ENCODE results near the gene FTO.

FTO gene

GRCh38 chr16:53908731-53909130 lies 204.8 kb downstream of the FTO start:
- no peak for DNase-seq

GRCh38 chr16:53910990-53911389 lies 207.0 kb downstream of the FTO start:
- DNase-seq = no peak

DNA sequence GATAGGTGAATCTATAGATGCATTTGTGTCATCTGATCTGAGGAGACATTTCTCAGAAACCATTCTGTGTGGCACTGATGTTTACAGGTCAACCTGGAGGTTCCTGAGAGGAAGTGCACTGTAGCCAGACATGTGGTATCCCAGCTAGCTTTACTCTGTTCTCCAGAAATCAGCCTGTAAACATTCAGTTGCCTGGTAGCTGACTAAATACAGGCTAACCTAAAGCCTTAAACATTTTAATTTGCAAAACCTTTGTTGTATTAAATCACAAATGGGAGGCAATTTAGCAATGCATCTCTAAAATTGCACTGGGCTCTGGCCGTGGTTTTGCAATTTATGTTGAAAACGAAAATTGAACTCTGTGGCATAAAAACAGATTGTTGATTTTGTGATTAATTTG lies 207.6 kb downstream of the FTO start:
- DNase-seq = no peak

GRCh38 chr16:53912155-53912554 lies 208.2 kb downstream of the FTO start:
- DNase-seq = no peak

DNA sequence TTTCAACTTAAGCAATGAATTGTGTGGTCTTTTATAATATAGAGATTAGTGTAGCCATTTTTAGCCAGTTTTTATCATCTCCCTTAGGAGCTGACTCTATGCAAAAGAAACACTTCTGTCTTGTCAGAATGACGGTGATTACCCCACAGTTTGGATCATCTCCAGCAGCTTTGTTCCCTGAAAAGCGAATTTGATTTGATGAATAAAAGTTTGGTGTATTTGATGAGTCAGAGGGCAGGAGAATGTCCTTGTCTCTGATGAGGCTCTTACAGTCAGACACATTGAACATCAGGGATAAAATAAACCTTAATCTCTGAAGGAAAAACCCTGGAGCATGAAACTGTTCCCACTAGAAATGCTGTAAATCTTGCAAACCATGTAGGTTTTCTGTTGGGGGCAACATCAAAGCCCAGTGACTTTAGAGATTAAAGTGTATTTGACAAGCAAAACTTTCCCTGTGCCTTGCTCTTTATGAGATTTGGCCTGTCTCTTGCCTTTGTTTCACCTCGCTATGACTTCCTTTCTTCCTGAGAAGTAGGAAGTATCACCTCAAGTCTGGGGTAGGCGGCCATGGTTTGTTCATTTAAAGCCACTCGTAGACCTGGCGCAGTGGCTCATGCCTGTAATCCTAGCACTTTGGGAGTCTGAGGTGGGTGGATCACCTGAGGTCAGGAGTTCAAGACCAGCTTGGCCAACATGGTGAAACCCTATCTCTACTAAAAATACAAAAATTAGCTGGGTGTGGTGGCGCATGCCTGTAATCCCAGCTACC lies 209.3 kb downstream of the FTO start:
- no peak for DNase-seq

DNA sequence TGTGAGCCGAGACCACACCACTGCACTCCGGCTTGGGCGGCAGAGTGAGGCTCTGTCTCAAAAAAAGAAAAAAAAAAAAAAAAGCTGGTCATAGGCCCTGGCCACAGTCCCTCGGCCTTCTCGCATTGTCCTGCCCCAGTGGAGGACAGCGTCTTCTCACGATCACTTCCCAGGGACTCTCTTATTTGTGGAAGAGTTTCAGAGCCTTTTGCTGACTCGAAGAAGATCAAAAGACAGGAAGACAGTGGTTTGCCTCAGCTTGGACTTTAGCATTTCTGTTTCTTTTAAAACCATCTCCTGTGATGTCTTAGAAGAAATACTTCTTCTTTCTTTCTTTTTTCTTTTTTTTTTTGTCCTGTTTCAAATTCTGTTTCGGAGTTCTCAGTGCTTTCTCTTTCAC lies 210.0 kb downstream of the FTO start:
- no peak for DNase-seq

- no peak for DNase-seq
Observed at GRCh38 chr16:53914736-53915135, 210.8 kb downstream of the FTO start.

DNA sequence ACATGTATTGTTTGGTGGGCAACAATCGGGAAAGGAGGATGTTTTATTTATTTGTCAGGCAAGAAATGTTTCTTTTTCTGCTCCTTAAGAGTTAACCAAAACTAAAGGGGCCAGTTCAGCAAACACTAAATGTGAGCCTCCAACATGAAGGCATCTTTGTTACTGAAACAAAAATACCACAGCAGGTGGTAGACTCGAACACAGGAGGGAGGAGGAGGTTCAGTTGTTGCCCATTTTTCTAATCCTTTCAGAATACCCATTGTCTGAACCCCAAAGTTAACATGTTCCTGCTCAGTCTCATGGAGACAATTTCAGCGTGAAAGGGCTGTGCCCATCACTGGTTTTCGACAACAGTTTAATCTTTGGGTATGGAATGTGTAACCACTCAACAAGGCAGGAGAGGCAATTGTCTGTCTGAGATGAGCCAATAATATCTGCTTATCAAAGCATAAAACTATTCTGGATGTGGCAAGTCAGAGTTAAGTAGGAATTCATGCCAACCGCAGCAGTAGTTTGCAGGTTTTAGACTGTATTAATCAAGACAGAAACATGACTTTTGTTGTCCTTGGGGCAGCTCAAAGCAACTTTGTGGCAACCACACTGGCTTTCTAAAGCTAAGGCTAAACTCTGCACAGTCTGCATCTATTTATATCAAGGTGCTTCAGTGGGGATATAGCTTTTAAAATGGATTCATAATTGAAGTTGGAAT lies 211.7 kb downstream of the FTO start:
- no peak for DNase-seq

- DNase-seq = no peak
Observed at GRCh38 chr16:53920988-53921387, 217.0 kb downstream of the FTO start.

DNA sequence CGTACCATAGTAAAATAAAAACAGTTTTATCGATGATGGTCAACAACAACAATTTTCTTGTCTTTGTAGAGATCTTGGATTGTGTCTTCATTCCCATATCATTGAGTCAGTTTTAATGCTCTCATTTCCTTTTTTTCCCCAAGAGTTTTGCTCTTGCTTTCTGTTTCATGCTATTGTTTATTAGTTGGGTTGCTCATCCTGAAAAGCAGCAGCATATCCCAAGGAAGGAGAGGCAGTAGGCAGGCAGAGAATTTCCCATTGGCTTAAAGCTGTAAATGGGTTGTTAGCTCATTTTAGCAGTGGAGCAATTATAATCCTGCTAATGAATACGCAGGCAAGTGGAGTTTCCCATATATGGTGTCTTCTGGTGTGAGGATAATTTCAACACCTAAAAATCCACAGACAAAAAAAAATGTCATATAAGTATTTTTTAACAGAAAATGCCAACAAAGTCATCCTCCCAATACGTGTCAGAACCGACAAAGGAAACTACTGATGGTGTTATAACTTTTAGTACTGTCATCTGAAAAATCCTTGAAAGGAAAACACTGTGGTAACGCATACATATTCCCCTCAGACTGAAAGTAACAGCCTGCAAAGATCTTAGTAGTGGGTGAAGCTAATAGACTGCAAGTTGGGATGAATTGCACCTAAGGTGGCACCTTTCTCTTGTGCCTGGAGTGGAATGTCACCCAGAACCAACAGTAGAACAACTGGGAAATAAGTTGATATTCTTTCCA lies 218.3 kb downstream of the FTO start:
- DNase-seq = no peak

DNA sequence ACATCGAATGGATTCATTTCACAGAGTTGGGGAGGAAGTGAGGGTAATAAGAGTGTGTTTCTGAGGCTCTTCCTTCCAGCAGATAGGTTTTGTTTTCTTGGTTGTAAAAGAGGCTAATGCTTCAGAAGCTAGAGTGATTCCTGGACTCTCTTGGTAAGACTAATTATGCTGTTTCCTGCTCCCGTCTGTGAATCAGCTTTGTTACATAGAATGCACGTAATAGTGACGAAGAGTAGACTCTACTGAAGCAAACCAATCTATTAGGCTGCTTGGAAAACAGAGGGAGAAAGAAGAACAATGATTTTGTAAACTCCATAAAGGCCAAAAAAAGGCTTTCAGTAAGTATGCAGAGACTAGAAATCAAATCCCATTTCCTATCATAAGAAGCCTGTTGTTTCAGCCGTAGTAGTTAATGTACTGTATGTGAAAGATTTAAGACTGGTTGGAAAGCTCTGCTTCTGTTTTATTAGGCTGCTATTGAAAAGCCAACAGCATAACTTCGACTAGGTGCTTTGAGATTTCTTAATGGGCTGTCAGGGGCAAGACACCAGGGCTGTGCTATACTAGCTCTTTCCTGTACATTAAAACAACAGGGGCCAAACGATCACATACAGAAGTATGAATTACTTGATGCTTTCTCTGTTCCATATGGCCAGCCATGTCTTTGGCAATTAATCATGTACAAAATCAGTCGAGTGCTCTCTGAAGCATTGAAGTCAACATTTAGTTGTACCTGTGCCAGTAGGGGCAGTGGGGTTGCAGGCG lies 219.0 kb downstream of the FTO start:
- peak; percentile 45 to 67 for DNase-seq

DNA sequence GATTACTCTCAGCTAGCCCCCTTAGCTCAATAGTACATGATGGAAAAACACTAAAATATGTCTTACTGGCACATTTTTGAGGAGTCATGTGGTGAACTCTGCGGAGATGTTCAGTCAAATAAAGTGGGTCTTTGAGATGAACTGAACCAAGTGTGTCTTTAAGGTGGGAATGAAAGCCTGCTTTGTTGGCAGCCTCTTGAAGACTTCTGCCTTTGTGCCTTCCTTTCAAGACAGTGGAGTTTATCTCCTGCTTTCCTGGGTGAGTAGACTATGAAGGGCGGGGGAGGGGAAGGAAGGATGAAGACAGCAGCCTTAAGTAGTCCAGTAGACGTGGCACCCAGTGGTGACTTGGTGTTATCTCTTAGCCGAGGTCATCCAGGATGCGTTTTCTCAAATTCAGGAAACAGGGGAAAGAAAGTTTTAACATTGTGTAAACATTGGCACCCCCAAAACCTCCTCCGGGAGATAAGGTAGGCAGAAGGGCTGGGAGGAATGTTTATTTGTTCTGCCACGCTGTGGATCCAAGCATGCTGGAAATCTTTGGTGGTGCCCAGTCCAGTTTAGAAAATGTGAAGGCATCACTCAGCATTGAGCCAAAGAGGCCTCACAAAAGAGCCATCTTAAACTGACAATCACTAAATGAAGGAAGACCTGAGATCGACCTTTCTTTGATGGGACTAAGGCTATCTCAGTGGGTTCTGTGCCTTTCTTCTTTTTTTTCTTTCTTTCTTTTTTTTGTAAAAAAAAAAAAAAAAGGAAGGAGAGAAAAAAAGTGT lies 220.6 kb downstream of the FTO start:
- no peak for DNase-seq

- DNase-seq = no peak
Observed at GRCh38 chr16:53925107-53925410, 221.1 kb downstream of the FTO start.

DNA sequence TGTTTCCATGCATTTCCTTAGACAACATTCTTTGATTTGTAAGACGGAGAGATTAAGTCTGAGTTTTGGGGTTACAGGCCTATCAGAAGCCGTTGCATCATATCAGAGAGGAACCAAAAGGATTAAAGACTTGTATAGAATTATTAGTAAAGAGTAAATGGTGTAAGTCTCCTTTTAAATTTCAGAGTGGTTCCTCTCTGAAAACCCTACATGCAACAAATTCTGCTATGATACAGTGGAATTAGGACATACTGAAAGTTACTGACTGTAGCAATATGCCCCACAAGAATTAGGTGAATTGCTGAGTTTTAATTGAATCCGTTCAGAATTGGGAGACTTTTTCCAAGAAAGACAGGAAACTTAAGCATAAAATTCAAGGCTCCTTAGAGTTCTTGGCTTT lies 221.6 kb downstream of the FTO start:
- no peak for DNase-seq

GRCh38 chr16:53926209-53926608 lies 222.3 kb downstream of the FTO start:
- no peak for DNase-seq

DNA sequence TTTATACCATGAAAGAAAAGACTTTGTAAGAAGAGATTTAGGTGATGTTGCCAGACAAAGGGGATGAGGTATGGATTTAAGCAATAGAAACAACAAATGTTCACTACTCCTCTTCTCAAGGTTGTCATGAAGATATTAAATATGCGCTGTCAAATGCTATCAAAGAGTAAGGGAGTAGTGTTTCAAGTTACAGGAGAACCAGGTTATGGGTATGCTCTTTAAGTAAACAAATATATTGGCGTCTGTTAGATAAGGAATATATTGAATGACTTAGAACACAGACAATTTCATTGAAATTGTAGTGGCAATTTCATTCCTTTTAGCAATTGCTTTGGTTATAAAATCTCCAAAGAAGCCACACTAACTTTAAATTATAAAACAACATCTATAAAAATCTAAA lies 229.0 kb downstream of the FTO start:
- no peak for DNase-seq

GRCh38 chr16:53933407-53933806 lies 229.5 kb downstream of the FTO start:
- DNase-seq = no peak

DNA sequence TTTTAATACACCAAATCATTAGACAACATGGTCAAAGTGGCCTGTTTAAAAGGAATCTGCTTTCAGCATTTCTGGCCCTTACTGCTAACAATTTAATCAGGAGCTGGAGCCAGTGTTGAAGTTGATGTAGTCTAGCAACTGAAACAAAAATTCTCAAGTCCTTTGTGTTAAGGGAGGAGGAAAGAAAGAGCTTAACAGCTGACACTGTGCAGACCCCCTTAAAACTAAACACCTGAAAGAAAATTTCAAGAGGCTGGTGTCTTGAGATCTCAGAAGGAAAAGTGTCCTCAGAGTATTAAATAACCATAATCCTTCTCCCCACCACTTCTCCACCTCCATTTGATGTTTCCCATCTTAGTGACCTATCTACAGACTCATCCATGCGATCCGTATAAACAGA lies 232.1 kb downstream of the FTO start:
- no peak for DNase-seq

DNA sequence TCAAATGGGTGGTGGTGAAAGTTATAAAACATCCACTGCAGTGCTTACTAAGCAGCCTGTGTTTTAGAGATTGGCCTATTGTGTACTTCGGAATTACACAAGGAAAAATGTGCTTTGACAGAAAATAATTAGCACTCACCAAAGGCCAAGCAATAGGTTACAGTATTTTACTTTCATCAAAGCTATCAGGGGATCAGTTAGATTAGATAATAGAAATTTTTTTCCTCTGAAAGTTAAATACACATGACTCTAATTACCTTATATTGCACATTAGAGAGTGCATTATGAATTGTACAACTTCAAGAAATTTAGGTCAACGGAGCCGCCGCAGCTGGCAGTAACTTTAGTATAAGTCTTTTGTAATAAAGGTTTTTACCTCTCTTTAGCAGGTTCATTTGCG lies 232.6 kb downstream of the FTO start:
- no peak for DNase-seq

DNA sequence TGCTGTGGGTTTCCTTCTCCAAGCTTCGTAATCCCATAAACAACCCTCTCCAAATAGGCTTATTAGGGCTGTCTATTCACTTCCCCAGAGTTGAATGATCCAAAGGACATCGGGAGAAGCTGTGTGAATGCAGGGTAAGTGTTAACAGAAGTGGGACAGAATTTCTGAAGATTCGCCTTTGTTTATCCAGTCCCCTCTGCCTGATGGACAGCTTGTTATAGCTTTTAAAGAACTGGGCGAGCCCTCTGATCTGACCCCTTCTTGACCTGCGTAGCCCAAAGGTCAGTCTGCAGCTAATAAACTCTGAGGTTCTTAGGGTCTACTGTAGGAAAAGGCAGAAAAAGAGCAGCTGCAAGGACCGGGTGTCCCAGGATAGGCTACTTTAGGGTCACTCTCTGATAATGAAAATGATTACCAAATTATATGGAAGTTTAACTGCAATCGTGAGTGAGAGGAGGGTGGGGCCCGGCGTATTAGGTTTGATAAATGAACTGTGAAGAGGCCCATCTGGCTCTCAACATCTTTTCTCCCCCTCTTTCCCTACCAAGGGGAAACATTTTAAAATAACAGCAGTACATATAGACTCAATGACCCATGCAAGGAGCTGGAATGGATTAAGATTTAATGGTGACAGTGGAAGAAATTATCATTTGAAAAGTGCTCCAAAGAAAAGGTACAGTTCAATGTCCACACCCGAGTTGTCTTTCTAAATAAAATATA lies 233.4 kb downstream of the FTO start:
- DNase-seq = no peak

- DNase-seq = no peak
Observed at GRCh38 chr16:53944025-53944424, 240.1 kb downstream of the FTO start.

- DNase-seq = no peak
Observed at GRCh38 chr16:53945996-53946395, 242.0 kb downstream of the FTO start.

Data from SHP77 (cell line).